K562 (cell line): Measurements from ENCODE around the gene CAPN5.

Experiments used
- CEBPG ChIP-seq, 3 experiments: fragments of 200-800 bp in 1 of 3; sonication (Bioruptor generic) in 1 of 3; sonication (generic) in 1 of 3; formaldehyde crosslinking in 1 of 3; IDR thresholded peaks in 2 of 3; conservative IDR thresholded peaks in 1 of 3; 2 replicates each; pipeline versions ENCODE4 v1.6.1 to v1.8.0; 2016 to 2022; ENCODE audit warnings: missing compliant biosample characterization in 2 of 3, missing genetic modification characterization in 2 of 3, mild to moderate bottlenecking in 1 of 3, missing genetic modification reagents in 1 of 3
- NFE2 ChIP-seq: IDR thresholded peaks from 2 replicates; pipeline ENCODE4 v1.6.1; 2014; ENCODE audit warnings: antibody characterized with exemption, low read depth
- NRF1 ChIP-seq, 2 experiments: fragments of 450-650 bp; IDR thresholded peaks in 1 of 2; conservative IDR thresholded peaks in 1 of 2; 2 replicates each; pipeline ENCODE4 v1.6.1; 2014; ENCODE audit warnings: mild to moderate bottlenecking in 2 of 2
- POLR2AphosphoS5 ChIP-seq: IDR thresholded peaks from 2 replicates; pipeline ENCODE4 v1.6.1; 2011; ENCODE audit warnings: mild to moderate bottlenecking, low read depth, low read length, moderate library complexity; ENCODE audit not compliant: control insufficient read depth, insufficient read depth
- RFX5 ChIP-seq: IDR thresholded peaks from 2 replicates; pipeline ENCODE4 v1.6.1; 2011; ENCODE audit warnings: low read depth, mild to moderate bottlenecking, improper control_type of control experiment, low read length
- SMARCE1 ChIP-seq: fragments of 450-650 bp; IDR thresholded peaks from 2 replicates; pipeline ENCODE4 v1.7.1; 2016; ENCODE audit warnings: mild to moderate bottlenecking
- TEAD2 ChIP-seq: fragments of 450-650 bp; IDR thresholded peaks from 2 replicates; pipeline ENCODE4 v1.6.1; 2016; ENCODE audit warnings: missing genetic modification characterization, control low read depth, missing compliant biosample characterization

DNA sequence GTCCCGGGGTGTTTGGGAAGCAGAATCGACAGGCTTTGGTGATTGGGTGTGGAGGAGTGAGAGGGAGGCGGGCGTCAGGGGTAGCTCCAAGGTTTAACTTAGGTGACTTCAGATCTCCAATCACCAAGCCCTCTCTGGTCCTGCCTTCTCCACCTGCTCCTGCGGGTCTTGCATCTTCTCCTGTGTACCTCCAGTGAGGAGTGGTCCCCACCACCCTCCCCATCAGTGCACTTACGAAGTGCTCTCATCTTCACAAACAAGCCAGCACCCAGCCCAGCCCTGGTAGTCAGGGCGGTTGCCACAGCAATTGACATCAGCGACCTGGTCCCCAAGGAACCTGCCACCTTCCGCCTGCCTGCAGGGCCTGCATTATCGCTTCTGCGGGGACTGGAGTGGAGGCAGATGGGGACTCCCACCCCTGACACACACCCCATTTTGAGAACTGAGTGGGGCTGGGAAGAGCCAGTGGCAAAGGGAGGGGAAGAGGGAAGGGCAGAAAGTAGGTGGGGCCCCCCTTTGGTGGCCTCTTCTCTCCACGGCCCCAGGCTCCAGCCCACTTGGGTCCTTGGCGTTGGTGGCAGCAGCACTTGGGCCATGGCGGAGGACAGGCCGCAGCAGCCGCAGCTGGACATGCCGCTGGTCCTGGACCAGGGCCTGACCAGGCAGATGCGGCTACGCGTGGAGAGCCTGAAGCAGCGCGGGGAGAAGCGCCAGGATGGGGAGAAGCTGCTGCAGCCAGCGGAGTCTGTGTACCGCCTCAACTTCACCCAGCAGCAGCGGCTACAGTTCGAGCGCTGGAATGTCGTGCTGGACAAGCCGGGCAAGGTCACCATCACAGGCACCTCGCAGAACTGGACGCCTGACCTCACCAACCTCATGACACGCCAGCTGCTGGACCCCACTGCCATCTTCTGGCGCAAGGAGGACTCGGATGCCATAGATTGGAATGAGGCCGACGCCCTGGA, 35.8 kb downstream of the CAPN5 start, which contains the start of gene OMP:
- no peak for TF ChIP-seq POLR2AphosphoS5
- TF ChIP-seq NRF1 (conservative IDR thresholded peaks at IDR 0.05 in 1 of 2, IDR thresholded peaks at IDR 0.05 in 1 of 2), result no peak
- no peak for TF ChIP-seq RFX5
- TF ChIP-seq SMARCE1, result no peak
- no peak for TF ChIP-seq NFE2
- TF ChIP-seq CEBPG (CRISPR knock-in tag; IDR thresholded peaks at IDR 0.05), result no peak
- TF ChIP-seq CEBPG (tag; conservative IDR thresholded peaks at IDR 0.05 in 1 of 2, IDR thresholded peaks at IDR 0.05 in 1 of 2), result no peak
- no peak for TF ChIP-seq TEAD2 (tag)
